Body of pancreas (tissue), 4 donors: ENCODE data around the gene ERI3. TPM values are rescaled to one million over a fixed set of nuclear protein-coding genes. Genes with fewer than 3 reads are reported as not detected.

Source experiments
- ATAC-seq: fragments of 150-250 bp; one replicate; pipeline ENCODE4 v1.9.1; 2016
- DNase-seq, 4 donors: peaks; one replicate each; pipeline ENCODE4 v3.0.0-alpha.2; 2019
- H3K27ac ChIP-seq, 4 donors: fragments of 200-600 bp; sonication (generic); 1 replicate in 3 of 4; 2 replicates in 1 of 4; pipeline versions ENCODE4 v1.5.1 to v1.6.1; 2016 to 2019; ENCODE audit warnings: mild to moderate bottlenecking in 1 of 4, mixed read lengths in 1 of 4, moderate library complexity in 1 of 4
- H3K27me3 ChIP-seq, 2 donors: fragments of 200-600 bp; sonication (generic); one replicate each; pipeline ENCODE4 v1.6.0; 2016; ENCODE audit warnings: mild to moderate bottlenecking in 1 of 2
- H3K36me3 ChIP-seq, 2 donors: fragments of 200-600 bp; sonication (generic); replicated peaks in 1 of 2; 2 replicates each; pipeline ENCODE4 v1.5.1; 2016; ENCODE audit warnings: low read depth in 2 of 2; ENCODE audit not compliant: insufficient read depth in 1 of 2
- H3K4me1 ChIP-seq: fragments of 200-600 bp; sonication (generic); one replicate; pipeline ENCODE4 v1.6.0; 2016
- H3K4me3 ChIP-seq, 2 donors: fragments of 200-600 bp; sonication (generic); 1 replicate in 1 of 2; 2 replicates in 1 of 2; pipeline ENCODE4 v1.5.1; 2016 to 2019
- H3K9me3 ChIP-seq, 3 donors: fragments of 200-600 bp; sonication (generic); 1 replicate in 2 of 3; 2 replicates in 1 of 3; pipeline ENCODE4 v1.5.1; 2016
- CTCF ChIP-seq, 7 experiments: fragments of 450-650 bp in 4 of 7; fragments of 200-600 bp in 3 of 7; sonication (generic) in 3 of 7; IDR thresholded peaks; one replicate each; pipeline ENCODE4 v1.5.1; 2016 to 2019; ENCODE audit warnings: antibody characterized with exemption in 7 of 7
- POLR2A ChIP-seq, 3 donors: fragments of 450-650 bp; IDR thresholded peaks; one replicate each; pipeline ENCODE4 v1.6.1; 2016; ENCODE audit warnings: antibody characterized with exemption in 3 of 3, mild to moderate bottlenecking in 2 of 3
- WGBS, 2 donors: methylation state at CpG; one replicate each; pipeline ENCODE4 v1.1.5; 2017; 5-methylcytosine and 5-hydroxymethylcytosine counted together
- intact Hi-C: fragments of 100-400 bp; cut with DNase I; formaldehyde crosslinking; loops from one replicate; pipeline ENCODE4 v1.15.1; 2023
- total RNA-seq, 2 donors: library from RNA; depleted of rRNA; stranded (reverse); fragments of >200 nt; gene quantifications; one replicate each; pipeline ENCODE4 v1.1.0, GENCODE V29; 2016

Gene ERI3
- total RNA-seq, 2 donors from 2014 or later: 17.4 to 59.7 TPM

GRCh38 chr1:44359234-44359935 lies 4.3 kb upstream of the ERI3 start:
- ATAC-seq (no peak), DNase-seq (no peak)
- intact Hi-C loops: no loop called here
- H3K9me3 ChIP-seq: no peaks in the 10 kb centered on the region
- TF ChIP-seq POLR2A (IDR thresholded peaks at IDR 0.05) (no peak), CTCF (IDR thresholded peaks at IDR 0.05) (no peak)
- H3K27me3 ChIP-seq: no peaks in the 10 kb centered on the region
- no peaks in the 10 kb centered on the region for H3K36me3 ChIP-seq
- 54 to 61% methylated on average over 6 of the region's 6 CpGs for WGBS, 2 donors
- H3K27ac ChIP-seq: no peak overlapping the region
- H3K4me3 ChIP-seq: no peak overlapping the region
- peaks cover 8% of the 10 kb centered on the region for H3K4me1 ChIP-seq

- Histone ChIP-seq H3K27ac (no peak overlapping the region), H3K9me3 (no peaks in the 10 kb centered on the region), H3K36me3 (no peaks in the 10 kb centered on the region), H3K27me3 (no peaks in the 10 kb centered on the region), H3K4me1 (peaks cover 25% of the 10 kb centered on the region), H3K4me3 (no peak overlapping the region)
- 68 to 73% methylated on average over 4 of the region's 4 CpGs for WGBS, 2 donors
- ATAC-seq (no peak), DNase-seq (no peak)
- intact Hi-C loops: no loop called here
- no peak for TF ChIP-seq CTCF (IDR thresholded peaks at IDR 0.05)
- no peak for TF ChIP-seq POLR2A (IDR thresholded peaks at IDR 0.05)
These were observed 2.7 kb upstream of the ERI3 start for GRCh38 chr1:44357710-44358109.

GRCh38 chr1:44355582-44356305 lies 687 bp upstream of the ERI3 start:
- Histone ChIP-seq H3K9me3 (no peaks in the 10 kb centered on the region), H3K27ac (no peak overlapping the region), H3K4me1 (peaks cover 27% of the 10 kb centered on the region), H3K27me3 (no peaks in the 10 kb centered on the region), H3K4me3 (no peak overlapping the region), H3K36me3 (no peaks in the 10 kb centered on the region)
- DNase-seq (no peak), ATAC-seq (no peak)
- intact Hi-C loops: no loop called here
- TF ChIP-seq CTCF (IDR thresholded peaks at IDR 0.05): no peak
- no peak for TF ChIP-seq POLR2A (IDR thresholded peaks at IDR 0.05)
- WGBS, 2 donors: 66 to 71% methylated on average over 12 of the region's 12 CpGs

GRCh38 chr1:44354268-44354839 lies 703 bp downstream of the ERI3 start:
- peak overlapping the region in 3 of 4 donors; percentile 67 to 82 (median 74) for H3K27ac ChIP-seq

More at GRCh38 chr1:44354268-44354839, 703 bp downstream of the ERI3 start:
- Histone ChIP-seq H3K27me3 (no peaks in the 10 kb centered on the region), H3K4me1 (peaks cover 27% of the 10 kb centered on the region), H3K4me3 (peak overlapping the region; percentile 84 to 87), H3K36me3 (no peaks in the 10 kb centered on the region), H3K9me3 (no peaks in the 10 kb centered on the region)
- ATAC-seq (peak; percentile 2), DNase-seq (peak in 3 of 4 donors; percentile 10 to 33 (median 24))
- intact Hi-C loops: no loop called here
- TF ChIP-seq POLR2A (IDR thresholded peaks at IDR 0.05): no peak
- TF ChIP-seq CTCF (IDR thresholded peaks at IDR 0.05): no peak
- 30 to 31% methylated on average over 10 of the region's 10 CpGs for WGBS, 2 donors
